Liver (tissue), 9 donors: ENCODE measurements around the gene ZNF70. TPM values are rescaled to one million over a fixed set of nuclear protein-coding genes. Genes with fewer than 3 reads are reported as not detected.

Experiments used
- DNase-seq: peaks from one replicate; pipeline ENCODE4 v3.0.0-alpha.2; 2017; ENCODE audit warnings: low spot score
- H3K27ac ChIP-seq, 2 donors: one replicate each; pipeline ENCODE4 v1.7.0; 2013; ENCODE audit warnings: inconsistent platforms in 2 of 2, low read length in 2 of 2, control low read depth in 1 of 2, low read depth in 1 of 2, mild to moderate bottlenecking in 1 of 2
- H3K27me3 ChIP-seq, 4 donors: one replicate each; pipeline versions ENCODE4 v1.6.1 to v1.7.0; 2013; ENCODE audit warnings: low read length in 3 of 4, inconsistent platforms in 1 of 4, mild to moderate bottlenecking in 1 of 4, moderate library complexity in 1 of 4; ENCODE audit not compliant: control insufficient read depth in 4 of 4, insufficient read depth in 4 of 4
- H3K36me3 ChIP-seq, 4 donors: one replicate each; pipeline versions ENCODE4 v1.6.1 to v1.7.0; 2013; ENCODE audit warnings: low read length in 3 of 4, mild to moderate bottlenecking in 3 of 4, low read depth in 1 of 4, moderate library complexity in 1 of 4; ENCODE audit not compliant: control insufficient read depth in 4 of 4, insufficient read depth in 3 of 4
- H3K4me1 ChIP-seq, 4 donors: one replicate each; pipeline versions ENCODE4 v1.6.1 to v1.7.0; 2013; ENCODE audit warnings: low read length in 3 of 4, mild to moderate bottlenecking in 3 of 4, moderate library complexity in 1 of 4; ENCODE audit not compliant: control insufficient read depth in 4 of 4, insufficient read depth in 4 of 4
- H3K4me3 ChIP-seq, 3 donors: one replicate each; pipeline versions ENCODE4 v1.6.1 to v1.7.0; 2013; ENCODE audit warnings: low read length in 3 of 3, control low read depth in 1 of 3, low read depth in 1 of 3, mild to moderate bottlenecking in 1 of 3
- H3K9ac ChIP-seq, 2 donors: one replicate each; pipeline ENCODE4 v1.7.0; 2013; ENCODE audit warnings: low read length in 2 of 2, mild to moderate bottlenecking in 2 of 2, moderate library complexity in 2 of 2, control low read depth in 1 of 2, low read depth in 1 of 2
- H3K9me3 ChIP-seq, 4 donors: one replicate each; pipeline versions ENCODE4 v1.6.1 to v1.7.0; 2013; ENCODE audit warnings: low read length in 3 of 4; ENCODE audit not compliant: control insufficient read depth in 4 of 4
- EGR1 ChIP-seq, 2 donors: IDR thresholded peaks; 2 replicates each; pipeline ENCODE4 v1.6.1; 2016 to 2018; ENCODE audit warnings: antibody characterized with exemption in 2 of 2, low read depth in 2 of 2
- FOXA1 ChIP-seq: IDR thresholded peaks from 2 replicates; pipeline ENCODE4 v1.6.1; 2016; ENCODE audit warnings: antibody characterized with exemption
- FOXA2 ChIP-seq: IDR thresholded peaks from 2 replicates; pipeline ENCODE4 v1.6.1; 2016; ENCODE audit warnings: antibody characterized with exemption
- HNF4A ChIP-seq, 2 donors: conservative IDR thresholded peaks; 2 replicates each; pipeline ENCODE4 v1.6.1; 2016; ENCODE audit warnings: antibody characterized with exemption in 2 of 2, mild to moderate bottlenecking in 2 of 2
- HNF4G ChIP-seq: IDR thresholded peaks from 2 replicates; pipeline ENCODE4 v1.6.1; 2016; ENCODE audit warnings: antibody characterized with exemption
- JUND ChIP-seq, 2 donors: IDR thresholded peaks; 2 replicates each; pipeline ENCODE4 v1.6.1; 2016; ENCODE audit warnings: antibody characterized with exemption in 2 of 2
- MAX ChIP-seq: IDR thresholded peaks from 2 replicates; pipeline ENCODE4 v1.6.1; 2016; ENCODE audit warnings: antibody characterized with exemption
- REST ChIP-seq: IDR thresholded peaks from 2 replicates; pipeline ENCODE4 v1.6.1; 2016; ENCODE audit warnings: antibody characterized with exemption, mild to moderate bottlenecking
- RXRA ChIP-seq, 2 donors: IDR thresholded peaks; 2 replicates each; pipeline ENCODE4 v1.6.1; 2017 to 2018; ENCODE audit warnings: antibody characterized with exemption in 2 of 2, mild to moderate bottlenecking in 1 of 2
- SP1 ChIP-seq: IDR thresholded peaks from 2 replicates; pipeline ENCODE4 v1.6.1; 2018; ENCODE audit warnings: antibody characterized with exemption, mild to moderate bottlenecking
- TAF1 ChIP-seq: conservative IDR thresholded peaks from 2 replicates; pipeline ENCODE4 v1.6.1; 2016; ENCODE audit warnings: antibody characterized with exemption, mild to moderate bottlenecking
- YY1 ChIP-seq: IDR thresholded peaks from 2 replicates; pipeline ENCODE4 v1.6.1; 2016; ENCODE audit warnings: antibody characterized with exemption, mild to moderate bottlenecking
- WGBS: extraction: QIAGEN DNeasy Blood & Tissue Kit; methylation state at CpG from one replicate; pipeline ENCODE4 v1.1.7; 2013; 5-methylcytosine and 5-hydroxymethylcytosine counted together
- polyA plus RNA-seq, 2 donors: library from polyadenylated mRNA; stranded (reverse) in 1 of 2; unstranded in 1 of 2; fragments of 200-250 nt in 1 of 2; fragments of >200 nt in 1 of 2; fragmentation: Nextera tagmentation in 1 of 2; extraction: Ambion mirVana in 1 of 2; gene quantifications; one replicate each; pipeline versions ENCODE4 v1.2.1 to v1.2.3, GENCODE V29; 2013 to 2015
- total RNA-seq, 2 donors: library from RNA; depleted of rRNA; stranded (reverse); fragments of >200 nt; gene quantifications; one replicate each; pipeline ENCODE4 v1.2.3, GENCODE V29; 2014
- TF ChIP-seq, protein P1 (sequence below): fragments of 150-350 bp; IDR thresholded peaks from 2 replicates; pipeline ENCODE4 v1.5.1; 2017; ENCODE audit warnings: improper control_type of control experiment, low read depth, low read length; ENCODE audit not compliant: missing input control
- TF ChIP-seq, protein P2 (sequence below): IDR thresholded peaks from 2 replicates; pipeline ENCODE4 v1.6.1; 2016; ENCODE audit warnings: antibody characterized with exemption
- donor health status: healthy.
- donor health status: healthy.
- donor health status: healthy.
- donor health status: healthy.
- donor health status: healthy.

ZNF70 gene
- total and polyA plus RNA-seq, 4 donors: 0.14 to 1.9 (median 0.68) TPM

- no peak overlapping the region for H3K9ac ChIP-seq
- no peak overlapping the region for H3K27ac ChIP-seq
- no peak for DNase-seq
- H3K4me3 ChIP-seq: no peak overlapping the region
- no peaks in the 10 kb centered on the region for H3K9me3 ChIP-seq
- no peak for TF ChIP-seq EGR1 (IDR thresholded peaks at IDR 0.05; ENCODE audit: low read depth in 2 of 2)
- TF ChIP-seq HNF4A (conservative IDR thresholded peaks at IDR 0.05): no peak
- TF ChIP-seq SP1: no peak
- no peak for TF ChIP-seq JUND (IDR thresholded peaks at IDR 0.05)
- no peaks in the 10 kb centered on the region for H3K4me1 ChIP-seq
- H3K27me3 ChIP-seq: no peaks in the 10 kb centered on the region
- 91% methylated on average over 3 of the region's 3 CpGs for WGBS
- H3K36me3 ChIP-seq: peaks cover 2 to 78% (median 60%) of the 10 kb centered on the region in 4 donors
Observed at GRCh38 chr22:23705358-23705757, 45.6 kb downstream of the ZNF70 start.

- Histone ChIP-seq H3K9ac (no peak overlapping the region), H3K4me3 (no peak overlapping the region), H3K27ac (no peak overlapping the region), H3K4me1 (no peaks in the 10 kb centered on the region), H3K9me3 (no peaks in the 10 kb centered on the region), H3K27me3 (no peaks in the 10 kb centered on the region), H3K36me3 (peaks cover 2 to 76% (median 61%) of the 10 kb centered on the region in 4 donors)
- DNase-seq: no peak
- TF ChIP-seq TAF1 (no peak), SP1 (no peak), FOXA1 (no peak), EGR1 (IDR thresholded peaks at IDR 0.05; ENCODE audit: low read depth in 2 of 2) (no peak), YY1 (no peak), HNF4A (conservative IDR thresholded peaks at IDR 0.05) (no peak), REST (no peak), RXRA (IDR thresholded peaks at IDR 0.05) (no peak)
- TF ChIP-seq, protein P1, sequence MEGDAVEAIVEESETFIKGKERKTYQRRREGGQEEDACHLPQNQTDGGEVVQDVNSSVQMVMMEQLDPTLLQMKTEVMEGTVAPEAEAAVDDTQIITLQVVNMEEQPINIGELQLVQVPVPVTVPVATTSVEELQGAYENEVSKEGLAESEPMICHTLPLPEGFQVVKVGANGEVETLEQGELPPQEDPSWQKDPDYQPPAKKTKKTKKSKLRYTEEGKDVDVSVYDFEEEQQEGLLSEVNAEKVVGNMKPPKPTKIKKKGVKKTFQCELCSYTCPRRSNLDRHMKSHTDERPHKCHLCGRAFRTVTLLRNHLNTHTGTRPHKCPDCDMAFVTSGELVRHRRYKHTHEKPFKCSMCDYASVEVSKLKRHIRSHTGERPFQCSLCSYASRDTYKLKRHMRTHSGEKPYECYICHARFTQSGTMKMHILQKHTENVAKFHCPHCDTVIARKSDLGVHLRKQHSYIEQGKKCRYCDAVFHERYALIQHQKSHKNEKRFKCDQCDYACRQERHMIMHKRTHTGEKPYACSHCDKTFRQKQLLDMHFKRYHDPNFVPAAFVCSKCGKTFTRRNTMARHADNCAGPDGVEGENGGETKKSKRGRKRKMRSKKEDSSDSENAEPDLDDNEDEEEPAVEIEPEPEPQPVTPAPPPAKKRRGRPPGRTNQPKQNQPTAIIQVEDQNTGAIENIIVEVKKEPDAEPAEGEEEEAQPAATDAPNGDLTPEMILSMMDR: no peak
- TF ChIP-seq, protein P2, sequence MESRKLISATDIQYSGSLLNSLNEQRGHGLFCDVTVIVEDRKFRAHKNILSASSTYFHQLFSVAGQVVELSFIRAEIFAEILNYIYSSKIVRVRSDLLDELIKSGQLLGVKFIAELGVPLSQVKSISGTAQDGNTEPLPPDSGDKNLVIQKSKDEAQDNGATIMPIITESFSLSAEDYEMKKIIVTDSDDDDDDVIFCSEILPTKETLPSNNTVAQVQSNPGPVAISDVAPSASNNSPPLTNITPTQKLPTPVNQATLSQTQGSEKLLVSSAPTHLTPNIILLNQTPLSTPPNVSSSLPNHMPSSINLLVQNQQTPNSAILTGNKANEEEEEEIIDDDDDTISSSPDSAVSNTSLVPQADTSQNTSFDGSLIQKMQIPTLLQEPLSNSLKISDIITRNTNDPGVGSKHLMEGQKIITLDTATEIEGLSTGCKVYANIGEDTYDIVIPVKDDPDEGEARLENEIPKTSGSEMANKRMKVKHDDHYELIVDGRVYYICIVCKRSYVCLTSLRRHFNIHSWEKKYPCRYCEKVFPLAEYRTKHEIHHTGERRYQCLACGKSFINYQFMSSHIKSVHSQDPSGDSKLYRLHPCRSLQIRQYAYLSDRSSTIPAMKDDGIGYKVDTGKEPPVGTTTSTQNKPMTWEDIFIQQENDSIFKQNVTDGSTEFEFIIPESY: no peak
- 95% methylated on average over 3 of the region's 3 CpGs for WGBS
Observed at GRCh38 chr22:23704829-23705228, 46.1 kb downstream of the ZNF70 start.

DNA sequence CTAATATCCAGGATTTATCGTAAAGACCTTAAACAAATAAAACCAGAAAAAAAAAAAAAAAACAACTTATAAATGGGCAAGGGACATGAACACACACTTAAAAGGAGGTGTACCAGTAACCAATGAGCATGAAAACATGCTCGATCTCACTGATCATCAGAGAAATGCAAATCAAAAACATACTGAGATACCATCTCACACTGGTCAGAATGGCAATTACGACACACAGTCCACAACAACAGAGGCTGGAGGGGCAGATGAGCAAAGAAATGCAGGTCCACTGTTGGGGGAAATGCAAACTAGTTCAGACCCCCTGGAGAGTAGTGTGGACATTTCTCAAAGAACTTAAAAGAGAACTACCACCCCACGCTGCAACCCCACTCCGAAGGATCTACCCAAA is 46.9 kb downstream of the ZNF70 start:
- Histone ChIP-seq H3K9ac (no peak overlapping the region), H3K36me3 (peaks cover under 1 to 70% (median 60%) of the 10 kb centered on the region in 4 donors), H3K4me1 (no peaks in the 10 kb centered on the region), H3K27ac (no peak overlapping the region), H3K27me3 (no peaks in the 10 kb centered on the region), H3K4me3 (no peak overlapping the region), H3K9me3 (no peaks in the 10 kb centered on the region)
- no peak for DNase-seq
- 96% methylated on average over 5 of the region's 5 CpGs for WGBS
- TF ChIP-seq HNF4A (conservative IDR thresholded peaks at IDR 0.05): no peak
- no peak for TF ChIP-seq EGR1 (IDR thresholded peaks at IDR 0.05; ENCODE audit: low read depth in 2 of 2)
- TF ChIP-seq, protein P1: no peak
- no peak for TF ChIP-seq HNF4G
- no peak for TF ChIP-seq JUND (IDR thresholded peaks at IDR 0.05)
- no peak for TF ChIP-seq REST
- no peak for TF ChIP-seq MAX
- no peak for TF ChIP-seq FOXA2
